K562 (cell line): ENCODE results near the gene ZNF385D. TPM values are rescaled to one million over a fixed set of nuclear protein-coding genes. Genes with fewer than 3 reads are reported as not detected.

ENCODE experiments used
- ATAC-seq: fragments of 200-7000 bp; cut with Tn5 transposase; 3 replicates; pipeline ENCODE4 v1.9.1; 2020; ENCODE audit warnings: moderate library complexity
- BruUV-seq: library from RNA; stranded (reverse); fragments of 400-500 nt; replicated peaks from 2 replicates; lab custom pipeline; 2021; lab: Mats Ljungman, UMichigan
- CTCF ChIA-PET: fragments of 300-600 bp; formaldehyde crosslinking; extraction: SDS; loops from one replicate; lab custom pipeline; 2021; ENCODE audit warnings: low intra/inter-chr PET ratio; lab: Yijun Ruan, JAX
- POLR2A ChIA-PET: fragments of 300-600, 350-650 bp; sonication (Branson Sonifier 250); formaldehyde crosslinking; extraction: SDS; loops from one replicate; lab custom pipeline; 2021; ENCODE audit warnings: antibody characterized with exemption, inconsistent platforms; lab: Yijun Ruan, JAX
- DNase-seq, 4 experiments: peaks; one replicate each; pipeline versions ENCODE4 v3.0.0 to v3.0.0-alpha.2; 2011 to 2018; ENCODE audit warnings: low spot score in 3 of 4, mixed read lengths in 3 of 4; ENCODE audit errors: extremely low read depth in 1 of 4
- FAIRE-seq: peaks from 2 replicates; lab custom pipeline; 2011; peaks lifted over from hg19 to GRCh38; lab: Jason Lieb, UNC
- H2AFZ ChIP-seq: 2 replicates; pipeline ENCODE4 v1.6.0; 2011; ENCODE audit warnings: low read depth, low read length, control low read depth, inconsistent platforms
- H3K27ac ChIP-seq: fragments of 200-600 bp; 3 replicates; pipeline ENCODE4 v1.8.0; 2011; ENCODE audit warnings: low read depth, mild to moderate bottlenecking, control low read depth, inconsistent platforms, low read length, moderate library complexity, mixed read lengths; ENCODE audit errors: extremely low read depth
- H3K27me3 ChIP-seq, 2 experiments: fragments of 300-600 bp in 1 of 2; 2 replicates in 1 of 2; 3 replicates in 1 of 2; pipeline versions ENCODE4 v1.6.0 to v1.8.0; 2011; ENCODE audit warnings: inconsistent platforms in 2 of 2, low read length in 2 of 2, mild to moderate bottlenecking in 1 of 2, mixed read lengths in 1 of 2, moderate library complexity in 1 of 2; ENCODE audit not compliant: control insufficient read depth in 2 of 2, insufficient read depth in 2 of 2
- H3K36me3 ChIP-seq: fragments of 300-600 bp; 3 replicates; pipeline ENCODE4 v1.8.0; 2011; ENCODE audit warnings: mild to moderate bottlenecking, low read length, inconsistent platforms; ENCODE audit not compliant: control insufficient read depth, insufficient read depth
- H3K4me1 ChIP-seq, 2 experiments: fragments of 200-600 bp in 1 of 2; replicated peaks in 1 of 2; 2 replicates in 1 of 2; 3 replicates in 1 of 2; pipeline versions ENCODE4 v1.5.1 to v1.8.0; 2011; ENCODE audit warnings: inconsistent platforms in 2 of 2, low read length in 2 of 2, mild to moderate bottlenecking in 1 of 2, mixed read lengths in 1 of 2, moderate library complexity in 1 of 2; ENCODE audit not compliant: control insufficient read depth in 2 of 2, insufficient read depth in 2 of 2
- H3K4me2 ChIP-seq: 2 replicates; pipeline ENCODE4 v1.6.1; 2011; ENCODE audit warnings: low read length, control low read depth, inconsistent platforms, mixed read lengths; ENCODE audit not compliant: insufficient read depth
- H3K4me3 ChIP-seq: fragments of 200-600 bp; sonication (generic), shearing (Covaris generic); 2 replicates; pipeline ENCODE4 v1.5.1; 2016; ENCODE audit warnings: control low read depth, inconsistent platforms
- H3K79me2 ChIP-seq: fragments of 200-600 bp; 3 replicates; pipeline ENCODE4 v1.8.0; 2011; ENCODE audit warnings: low read length, inconsistent platforms; ENCODE audit not compliant: control insufficient read depth, insufficient read depth
- H3K9ac ChIP-seq, 2 experiments: 2 replicates each; pipeline versions ENCODE4 v1.6.0 to v1.6.1; 2011; ENCODE audit warnings: low read depth in 2 of 2, low read length in 2 of 2, control low read depth in 1 of 2, inconsistent platforms in 1 of 2, mild to moderate bottlenecking in 1 of 2, mixed read lengths in 1 of 2; ENCODE audit not compliant: insufficient read depth in 1 of 2
- H3K9me1 ChIP-seq: one replicate; pipeline ENCODE4 v1.6.0; 2011; ENCODE audit warnings: inconsistent platforms, mild to moderate bottlenecking, low read length, moderate library complexity; ENCODE audit not compliant: control insufficient read depth, insufficient read depth
- H3K9me3 ChIP-seq: replicated peaks from 2 replicates; pipeline ENCODE4 v1.5.1; 2011; ENCODE audit warnings: low read depth, low read length, inconsistent platforms; ENCODE audit not compliant: control insufficient read depth, insufficient read depth
- H4K20me1 ChIP-seq: replicated peaks from 2 replicates; pipeline ENCODE4 v1.6.1; 2011; ENCODE audit warnings: low read length, inconsistent platforms, mixed read lengths; ENCODE audit not compliant: control insufficient read depth, insufficient read depth
- BACH1 ChIP-seq: fragments of 200-800 bp; sonication (Bioruptor generic); IDR thresholded peaks from 2 replicates; pipeline ENCODE4 v1.6.1; 2016; ENCODE audit warnings: missing genetic modification characterization, missing compliant biosample characterization
- CEBPB ChIP-seq: fragments of 450-650 bp; IDR thresholded peaks from 2 replicates; pipeline ENCODE4 v1.6.1; 2016; ENCODE audit warnings: missing genetic modification characterization, missing compliant biosample characterization
- CEBPG ChIP-seq, 3 experiments: fragments of 200-800 bp in 1 of 3; sonication (Bioruptor generic) in 1 of 3; sonication (generic) in 1 of 3; formaldehyde crosslinking in 1 of 3; IDR thresholded peaks in 2 of 3; conservative IDR thresholded peaks in 1 of 3; 2 replicates each; pipeline versions ENCODE4 v1.6.1 to v1.8.0; 2016 to 2022; ENCODE audit warnings: missing compliant biosample characterization in 2 of 3, missing genetic modification characterization in 2 of 3, mild to moderate bottlenecking in 1 of 3, missing genetic modification reagents in 1 of 3
- FOSL1 ChIP-seq: fragments of 200-800 bp; sonication (Bioruptor generic); conservative IDR thresholded peaks from 2 replicates; pipeline ENCODE4 v1.6.1; 2016; ENCODE audit warnings: missing genetic modification characterization, missing compliant biosample characterization
- HEY1 ChIP-seq: fragments of 250-450 bp; sonication (Bioruptor Pico); IDR thresholded peaks from 2 replicates; pipeline ENCODE4 v1.5.0; 2020; ENCODE audit warnings: mild to moderate bottlenecking, moderate library complexity, borderline replicate concordance
- MED1 ChIP-seq: sonication (generic); formaldehyde crosslinking; IDR thresholded peaks from 2 replicates; pipeline ENCODE4 v1.8.1; 2023; ENCODE audit warnings: missing genetic modification reagents, borderline replicate concordance
- POLR2AphosphoS2 ChIP-seq: IDR thresholded peaks from 2 replicates; pipeline ENCODE4 v1.6.1; 2012; ENCODE audit warnings: low read length, improper control_type of control experiment
- SMARCE1 ChIP-seq: fragments of 450-650 bp; IDR thresholded peaks from 2 replicates; pipeline ENCODE4 v1.7.1; 2016; ENCODE audit warnings: mild to moderate bottlenecking
- SRSF7 ChIP-seq: fragments of 200-400 bp; formaldehyde crosslinking; optimal IDR thresholded peaks from 2 replicates; pipeline ENCODE3; 2017; ENCODE audit warnings: mild to moderate bottlenecking, low read depth, low read length
- ZFP36 ChIP-seq: fragments of 150-350 bp; IDR thresholded peaks from 2 replicates; pipeline ENCODE4 v1.6.1; 2018; ENCODE audit warnings: low read length, low read depth; ENCODE audit not compliant: partially characterized antibody
- WGBS: fragments of 100-300 bp; shearing (Covaris generic); methylation state at CpG from one replicate; pipeline ENCODE4 v1.1.6; 2016; ENCODE audit warnings: low coverage, mixed read lengths; ENCODE audit not compliant: insufficient coverage; ENCODE audit errors: missing lambda C conversion rate; 5-methylcytosine and 5-hydroxymethylcytosine counted together
- in situ Hi-C: fragments of 300-500 bp; cut with MboI; formaldehyde crosslinking; loops from 4 replicates; pipeline ENCODE4 v1.15.0; 2018; ENCODE audit warnings: inconsistent platforms, mixed read lengths
- intact Hi-C: fragments of 100-400 bp; cut with micrococcal nuclease; formaldehyde crosslinking; loops from 2 replicates; pipeline ENCODE4 v1.14.2; 2022
- polyA plus RNA-seq, 8 experiments: library from polyadenylated mRNA; depleted of rRNA in 4 of 8; stranded (reverse) in 5 of 8; unstranded in 3 of 8; fragments of >200 nt; fragmentation: Nextera tagmentation in 2 of 8; fragmentation: Illumina TruSeq in 1 of 8; extraction: Ambion mirVana in 2 of 8; extraction: Trizol in 1 of 8; gene quantifications; 2 replicates each; pipeline versions ENCODE4 v1.2.1 to v1.2.3, GENCODE V29; 2011 to 2014; ENCODE audit warnings: inconsistent platforms in 1 of 8, missing spikeins in 1 of 8
- total RNA-seq, 7 experiments: library from RNA; depleted of rRNA in 6 of 7; stranded (reverse); fragments of >200 nt in 6 of 7; fragmentation: Illumina TruSeq in 2 of 7; extraction: Trizol in 2 of 7; gene quantifications; 2 replicates each; pipeline versions ENCODE4 v1.2.1 to v1.2.3, GENCODE V29; 2011 to 2021; ENCODE audit warnings: low replicate concordance in 1 of 7
- TF ChIP-seq, protein P1 (sequence below): sonication (generic); formaldehyde crosslinking; IDR thresholded peaks from 2 replicates; pipeline ENCODE4 v1.8.1; 2023; ENCODE audit warnings: mild to moderate bottlenecking, missing genetic modification reagents

The ZNF385D gene
- total and polyA plus RNA-seq, 9 of the 15 experiments (the other 6 are each of a cell fraction or from before 2014, with no cell fraction given), result 0.14 to 1.7 (median 0.51) TPM

DNA sequence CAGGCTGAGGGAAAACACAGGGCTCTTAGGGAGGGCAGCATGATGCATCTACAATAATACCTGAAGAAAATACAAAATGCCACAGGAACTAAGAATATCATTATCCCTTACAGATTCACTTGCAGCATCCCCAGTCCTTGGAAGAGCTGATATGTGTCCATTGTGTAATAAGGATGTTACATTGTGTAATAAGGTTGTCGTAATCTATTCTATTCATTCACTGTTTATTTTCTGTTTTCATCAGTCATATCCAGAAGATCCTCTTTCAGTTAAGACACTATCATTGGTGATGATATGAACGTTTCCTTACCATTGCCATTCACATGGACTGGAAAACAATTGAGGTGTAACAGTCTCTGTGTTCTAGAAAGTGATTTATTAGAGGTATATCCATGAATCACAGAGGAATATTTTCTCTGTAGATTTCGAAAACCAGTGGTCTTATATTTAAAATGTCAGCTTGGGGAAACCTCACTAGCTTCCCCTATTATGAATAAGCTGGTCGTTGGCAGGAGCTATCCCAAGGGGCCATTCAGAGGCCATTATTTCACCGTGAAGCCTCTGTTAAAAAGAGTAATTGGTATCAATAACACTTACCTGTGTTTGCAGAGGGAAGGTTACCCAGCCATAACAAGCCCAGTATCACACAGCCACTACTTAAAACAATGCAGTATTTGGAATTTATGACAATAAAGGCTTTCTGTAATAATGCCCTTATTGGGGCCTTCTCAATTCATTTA is 241.1 kb downstream of the ZNF385D start:
- Histone ChIP-seq H3K27me3 (no peaks in the 10 kb centered on the region), H3K9ac (no peak overlapping the region), H4K20me1 (no peaks in the 10 kb centered on the region), H3K4me1 (no peaks in the 10 kb centered on the region), H3K79me2 (no peaks in the 10 kb centered on the region), H2AFZ (no peak overlapping the region), H3K9me1 (no peaks in the 10 kb centered on the region), H3K4me2 (no peak overlapping the region), H3K9me3 (no peaks in the 10 kb centered on the region), H3K36me3 (no peaks in the 10 kb centered on the region), H3K4me3 (no peak overlapping the region), H3K27ac (no peak overlapping the region)
- ChIA-PET CTCF (no interaction called here), POLR2A (no interaction called here)
- 2% methylated on average over 5 of the region's 5 CpGs for WGBS
- intact Hi-C loops, result no loop called here
- no peak for DNase-seq
- ATAC-seq, result no peak
- FAIRE-seq, result no peak
- in situ Hi-C loops, result no loop called here
- BruUV-seq, result no TSS peak
- TF ChIP-seq CEBPB (tag), result peak; percentile 78
- TF ChIP-seq CEBPG (CRISPR knock-in tag; IDR thresholded peaks at IDR 0.05), result no peak
- peak in 1 of 2 experiments; percentile 50; a peak in 1 of 4 replicates for TF ChIP-seq CEBPG (tag; conservative IDR thresholded peaks at IDR 0.05 in 1 of 2, IDR thresholded peaks at IDR 0.05 in 1 of 2)
- TF ChIP-seq FOSL1 (tag), result no peak

DNA sequence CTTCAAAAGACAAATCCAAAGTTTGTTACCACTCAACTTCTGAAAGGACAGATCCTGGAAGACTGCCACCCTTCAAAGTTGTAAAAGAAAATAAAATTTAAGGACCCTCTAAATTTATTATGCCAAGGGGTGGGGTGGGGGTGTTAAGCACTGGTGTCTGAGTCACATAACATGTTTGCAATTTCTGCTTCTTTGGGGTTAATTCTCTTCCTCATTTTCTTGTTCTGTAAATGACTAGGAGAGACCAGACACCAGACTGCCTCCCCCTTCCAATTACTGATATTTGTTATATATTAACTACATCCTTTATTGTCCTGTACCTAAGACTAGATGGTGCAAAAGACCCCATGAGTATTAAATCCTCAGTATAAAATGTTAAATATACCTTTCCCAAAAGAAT is 242.8 kb downstream of the ZNF385D start:
- H3K4me3 ChIP-seq, result no peak overlapping the region
- H2AFZ ChIP-seq, result no peak overlapping the region
- POLR2A ChIA-PET, result no interaction called here
- no peak overlapping the region for H3K4me2 ChIP-seq
- H3K9me1 ChIP-seq, result no peaks in the 10 kb centered on the region
- no peak overlapping the region for H3K9ac ChIP-seq
- FAIRE-seq, result no peak
- H3K9me3 ChIP-seq, result no peaks in the 10 kb centered on the region
- intact Hi-C loops, result no loop called here
- H3K27ac ChIP-seq, result no peak overlapping the region
- ATAC-seq, result no peak
- in situ Hi-C loops, result no loop called here
- H4K20me1 ChIP-seq, result no peaks in the 10 kb centered on the region
- H3K4me1 ChIP-seq, result no peaks in the 10 kb centered on the region; a peak in 1 of 5 replicates
- CTCF ChIA-PET, result no interaction called here
- H3K79me2 ChIP-seq, result no peaks in the 10 kb centered on the region
- TF ChIP-seq, protein P1, sequence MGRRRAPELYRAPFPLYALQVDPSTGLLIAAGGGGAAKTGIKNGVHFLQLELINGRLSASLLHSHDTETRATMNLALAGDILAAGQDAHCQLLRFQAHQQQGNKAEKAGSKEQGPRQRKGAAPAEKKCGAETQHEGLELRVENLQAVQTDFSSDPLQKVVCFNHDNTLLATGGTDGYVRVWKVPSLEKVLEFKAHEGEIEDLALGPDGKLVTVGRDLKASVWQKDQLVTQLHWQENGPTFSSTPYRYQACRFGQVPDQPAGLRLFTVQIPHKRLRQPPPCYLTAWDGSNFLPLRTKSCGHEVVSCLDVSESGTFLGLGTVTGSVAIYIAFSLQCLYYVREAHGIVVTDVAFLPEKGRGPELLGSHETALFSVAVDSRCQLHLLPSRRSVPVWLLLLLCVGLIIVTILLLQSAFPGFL (CRISPR knock-in tag), result no peak
- no peak for TF ChIP-seq BACH1 (tag)
- TF ChIP-seq SRSF7, result no peak
- no peak for TF ChIP-seq HEY1 (CRISPR knock-in tag)
- TF ChIP-seq SMARCE1, result no peak
- TF ChIP-seq ZFP36, result no peak
- no peak for TF ChIP-seq MED1 (CRISPR knock-in tag)
- no peak for TF ChIP-seq POLR2AphosphoS2
- H3K27me3 ChIP-seq, result no peaks in the 10 kb centered on the region
- no TSS peak for BruUV-seq
- no peaks in the 10 kb centered on the region for H3K36me3 ChIP-seq
- DNase-seq, result no peak
